Natural killer cell treated with Interleukin-12 subunit alpha and Interleukin-12 subunit beta and Interleukin-15 and Interleukin-18, amount 100 ng/mL, for 72 hours (primary cell): ENCODE measurements around the gene PRPH. TPM values are rescaled to one million over a fixed set of nuclear protein-coding genes. Genes with fewer than 3 reads are reported as not detected.

ENCODE experiments used
- ATAC-seq, 2 donors: fragments of 150-1000 bp; cut with Tn5 transposase in 1 of 2; sonication (Bioruptor Pico), chemical (Tn5 transposase) in 1 of 2; 2 replicates each; pipeline ENCODE4 v1.10.0; 2021
- DNase-seq: peaks from one replicate; pipeline ENCODE4 v3.0.0; 2022; ENCODE audit warnings: low spot score
- H3K27ac Mint-ChIP-seq, 2 donors: 1 replicate in 1 of 2; 2 replicates in 1 of 2; pipeline ENCODE4 v1.8.0; 2022; ENCODE audit warnings: mixed read lengths in 2 of 2, mild to moderate bottlenecking in 1 of 2, moderate library complexity in 1 of 2
- H3K27me3 Mint-ChIP-seq, 2 donors: 1 replicate in 1 of 2; 2 replicates in 1 of 2; pipeline ENCODE4 v1.8.0; 2022; ENCODE audit warnings: mixed read lengths in 2 of 2
- H3K36me3 Mint-ChIP-seq: one replicate; pipeline ENCODE4 v1.8.0; 2022; ENCODE audit warnings: mixed read lengths
- H3K4me1 Mint-ChIP-seq, 2 donors: 1 replicate in 1 of 2; 2 replicates in 1 of 2; pipeline ENCODE4 v1.8.0; 2022; ENCODE audit warnings: low read depth in 2 of 2, mixed read lengths in 2 of 2, mild to moderate bottlenecking in 1 of 2
- H3K4me3 Mint-ChIP-seq: one replicate; pipeline ENCODE4 v1.8.0; 2022; ENCODE audit warnings: mixed read lengths
- H3K9me3 Mint-ChIP-seq: 2 replicates; pipeline ENCODE4 v1.8.0; 2022; ENCODE audit warnings: mixed read lengths
- total RNA-seq, 2 donors: library from RNA; stranded (reverse); gene quantifications; one replicate each; pipeline ENCODE4 v1.2.3, GENCODE V29; 2022

Gene PRPH
- total RNA-seq, 2 donors from 2014 or later, result not detected

- H3K9me3 Mint-ChIP-seq, result no peaks in the 10 kb centered on the region
- ATAC-seq (no peak), DNase-seq (no peak)
- peaks cover 54 to 62% of the 10 kb centered on the region in 2 donors for H3K27me3 Mint-ChIP-seq
- no peak overlapping the region for H3K4me3 Mint-ChIP-seq
- peaks cover 11 to 20% of the 10 kb centered on the region in 2 donors for H3K4me1 Mint-ChIP-seq
- H3K27ac Mint-ChIP-seq, result no peak overlapping the region
- H3K36me3 Mint-ChIP-seq, result no peaks in the 10 kb centered on the region
Observed at GRCh38 chr12:49335955-49336644, 41.2 kb downstream of the PRPH start.

GRCh38 chr12:49336645-49337584, 42.0 kb downstream of the PRPH start, which contains the start of gene C1QL4:
C1QL4 (minus strand) TSS chr12:49337188; CDS start chr12:49336477, 711 bp downstream.
- H3K27ac Mint-ChIP-seq, result no peak within 1 kb of the TSS
- peak; percentile 87 to 92 for ATAC-seq
- peaks cover 11 to 20% of the 10 kb centered on the region in 2 donors for H3K4me1 Mint-ChIP-seq
- H3K27me3 Mint-ChIP-seq, result peaks cover 54 to 62% of the 10 kb centered on the region in 2 donors
- DNase-seq, result peak; percentile 86
- H3K36me3 Mint-ChIP-seq, result no peaks in the 10 kb centered on the region
- H3K4me3 Mint-ChIP-seq, result peak within 1 kb of the TSS; percentile 45
- no peaks in the 10 kb centered on the region for H3K9me3 Mint-ChIP-seq

DNA sequence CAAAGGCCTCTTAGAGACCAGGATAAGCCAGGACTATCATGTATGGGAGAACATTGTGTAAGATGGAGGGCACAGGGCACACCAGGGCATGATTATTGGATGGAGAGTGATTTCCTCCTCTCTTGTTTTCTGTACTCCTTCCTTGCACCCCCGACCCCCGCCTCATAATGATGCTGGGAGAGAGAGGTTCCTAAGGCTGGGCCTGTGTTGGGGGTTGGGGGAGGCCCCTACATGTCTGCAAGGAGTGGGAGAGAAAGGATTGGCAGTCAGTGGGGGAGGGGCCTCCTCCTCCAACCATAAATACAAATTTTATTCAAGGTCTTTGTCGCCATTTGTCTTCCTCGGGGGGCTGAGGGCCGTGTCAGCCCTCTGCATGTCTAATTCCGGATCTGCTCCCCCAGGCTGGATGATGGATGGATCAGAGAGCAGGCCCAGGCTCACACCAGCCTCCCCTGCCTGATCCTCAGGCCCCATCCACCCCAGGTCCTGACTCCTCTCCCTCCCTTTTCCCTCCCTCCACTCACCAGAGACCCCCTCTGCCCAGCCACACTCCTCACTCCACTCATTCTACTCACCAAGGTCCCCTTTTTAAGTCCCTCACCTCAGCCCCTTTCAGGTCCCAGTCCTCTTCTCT, 44.0 kb downstream of the PRPH start:
- H3K4me1 Mint-ChIP-seq, result peaks cover 23% of the 10 kb centered on the region in 2 donors
- H3K27me3 Mint-ChIP-seq, result peaks cover 48 to 60% of the 10 kb centered on the region in 2 donors
- DNase-seq (no peak), ATAC-seq (no peak)
- H3K9me3 Mint-ChIP-seq, result no peaks in the 10 kb centered on the region
- H3K27ac Mint-ChIP-seq, result no peak overlapping the region
- no peak overlapping the region for H3K4me3 Mint-ChIP-seq
- no peaks in the 10 kb centered on the region for H3K36me3 Mint-ChIP-seq

- H3K4me3 Mint-ChIP-seq, result no peak overlapping the region
- no peaks in the 10 kb centered on the region for H3K9me3 Mint-ChIP-seq
- no peak for ATAC-seq
- H3K27ac Mint-ChIP-seq, result no peak overlapping the region
- no peak for DNase-seq
- H3K4me1 Mint-ChIP-seq, result peaks cover 24 to 26% of the 10 kb centered on the region in 2 donors
- peaks cover 47 to 62% of the 10 kb centered on the region in 2 donors for H3K27me3 Mint-ChIP-seq
- H3K36me3 Mint-ChIP-seq, result no peaks in the 10 kb centered on the region
Observed at GRCh38 chr12:49339464-49339861, 44.5 kb downstream of the PRPH start.

- no peak overlapping the region for H3K27ac Mint-ChIP-seq
- H3K36me3 Mint-ChIP-seq, result no peaks in the 10 kb centered on the region
- peaks cover 21 to 26% of the 10 kb centered on the region in 2 donors for H3K4me1 Mint-ChIP-seq
- no peak overlapping the region for H3K4me3 Mint-ChIP-seq
- no peaks in the 10 kb centered on the region for H3K9me3 Mint-ChIP-seq
- ATAC-seq (no peak), DNase-seq (no peak)
- H3K27me3 Mint-ChIP-seq, result peaks cover 40 to 59% of the 10 kb centered on the region in 2 donors
Observed at GRCh38 chr12:49340095-49340870, 45.3 kb downstream of the PRPH start.

DNA sequence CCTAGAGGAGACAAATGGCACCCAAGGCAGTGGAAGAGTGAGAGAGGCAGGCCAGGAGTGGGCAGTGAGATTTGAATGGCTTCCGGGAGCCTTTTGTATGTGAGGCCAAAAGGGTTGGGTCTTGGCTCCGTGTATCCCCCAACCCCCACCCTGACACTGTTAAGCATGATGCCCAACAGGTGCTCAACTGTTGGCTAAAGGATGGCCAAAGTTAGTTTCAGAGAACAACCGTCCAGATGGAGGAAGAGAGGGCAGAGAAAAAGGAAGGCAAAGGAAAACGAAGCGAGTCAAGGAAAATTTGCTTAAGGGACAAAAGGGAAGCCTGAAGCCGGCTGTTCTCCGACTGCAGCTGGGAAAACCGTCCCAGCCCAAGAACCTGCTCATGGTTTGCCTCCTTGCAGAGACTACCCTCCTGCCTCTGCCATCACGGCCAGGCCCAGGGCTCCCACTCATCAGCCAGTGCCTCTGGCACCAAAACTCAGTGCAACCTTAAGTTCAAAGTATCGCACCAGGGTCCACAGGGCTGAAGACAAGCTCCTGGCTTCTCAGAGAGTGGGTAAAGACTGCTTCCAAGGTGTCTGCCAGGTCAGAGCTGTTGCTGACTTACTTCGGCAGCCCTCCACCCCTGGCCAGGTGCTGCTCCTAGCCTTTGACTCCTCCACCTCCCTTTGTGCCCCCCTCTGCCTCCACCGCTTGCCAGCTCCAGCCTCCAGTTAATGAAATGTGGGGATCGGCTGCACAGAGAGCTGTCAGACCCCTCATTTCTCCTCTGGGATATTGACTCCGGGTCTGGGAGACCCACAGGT, 46.2 kb downstream of the PRPH start:
- Mint-ChIP-seq H3K9me3 (no peaks in the 10 kb centered on the region), H3K27ac (no peak overlapping the region), H3K36me3 (no peaks in the 10 kb centered on the region), H3K4me1 (peaks cover 26 to 29% of the 10 kb centered on the region in 2 donors), H3K4me3 (no peak overlapping the region), H3K27me3 (peaks cover 34 to 59% of the 10 kb centered on the region in 2 donors)
- DNase-seq (no peak), ATAC-seq (no peak)

DNA sequence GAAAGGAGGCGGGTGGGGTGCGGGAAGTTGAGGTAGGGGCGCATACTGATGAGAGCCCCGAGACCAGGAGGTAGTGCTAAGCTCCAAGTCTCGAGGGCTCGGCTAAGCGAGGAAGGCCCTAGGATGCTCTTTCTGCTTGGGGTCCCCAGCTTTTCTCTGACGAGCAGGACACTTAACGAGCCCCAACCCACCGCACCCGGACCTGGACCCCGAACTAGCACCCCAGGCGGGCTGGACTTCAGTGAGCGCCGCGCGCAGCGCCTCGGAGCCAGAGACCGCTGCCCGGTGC, 46.8 kb downstream of the PRPH start:
- Mint-ChIP-seq H3K9me3 (no peaks in the 10 kb centered on the region), H3K4me1 (peaks cover 29 to 34% of the 10 kb centered on the region in 2 donors), H3K27me3 (peaks cover 39 to 64% of the 10 kb centered on the region in 2 donors), H3K27ac (no peak overlapping the region), H3K36me3 (no peaks in the 10 kb centered on the region), H3K4me3 (no peak overlapping the region)
- no peak for DNase-seq
- no peak for ATAC-seq

DNA sequence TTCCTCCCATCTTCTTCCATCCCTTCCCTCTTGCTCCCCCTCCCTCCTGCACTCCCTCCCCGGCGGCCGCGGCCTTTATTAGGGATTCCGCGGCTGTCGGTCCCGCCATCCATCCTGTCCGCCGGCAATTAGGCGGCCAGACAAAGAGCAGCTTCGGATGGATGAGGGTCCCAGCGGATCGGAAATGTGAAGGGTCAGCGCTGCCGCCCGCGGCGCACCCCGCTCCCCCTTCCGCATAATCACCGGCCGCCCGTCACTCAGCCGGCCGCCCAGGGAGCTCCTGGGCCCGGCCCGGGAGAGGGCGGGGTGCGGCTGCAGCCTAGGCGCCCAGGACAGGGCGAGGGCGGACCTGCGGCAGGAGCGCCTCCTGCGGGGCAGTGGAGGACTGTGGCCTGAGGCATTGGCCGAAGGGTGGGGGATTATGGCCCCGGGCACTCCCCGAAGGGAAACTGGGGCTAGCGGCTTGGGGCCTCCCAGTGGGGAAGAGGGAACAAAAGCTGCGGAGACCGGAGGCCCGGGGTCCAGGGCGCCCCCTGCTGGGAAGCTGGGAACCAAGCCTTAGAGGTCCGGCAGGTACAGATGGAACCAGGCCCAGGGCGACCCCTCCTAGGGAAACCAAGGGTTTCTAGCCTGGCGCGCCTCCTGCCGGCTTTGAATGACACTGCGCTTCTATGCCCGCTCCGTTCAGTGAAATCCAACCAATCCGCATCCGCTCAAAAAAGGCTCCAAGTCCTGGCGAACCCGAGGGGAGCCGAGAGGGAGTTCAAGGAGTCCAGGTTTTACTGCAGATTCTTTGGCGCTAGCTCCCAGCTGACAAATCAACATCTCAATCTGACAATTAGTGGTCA, 47.3 kb downstream of the PRPH start:
- H3K4me3 Mint-ChIP-seq, result peak overlapping the region; percentile 26
- peak; percentile 81 for DNase-seq
- H3K27ac Mint-ChIP-seq, result no peak overlapping the region
- ATAC-seq, result peak; percentile 84 to 89
- H3K4me1 Mint-ChIP-seq, result peaks cover 30 to 34% of the 10 kb centered on the region in 2 donors
- peaks cover 36 to 64% of the 10 kb centered on the region in 2 donors for H3K27me3 Mint-ChIP-seq
- no peaks in the 10 kb centered on the region for H3K9me3 Mint-ChIP-seq
- H3K36me3 Mint-ChIP-seq, result no peaks in the 10 kb centered on the region

DNA sequence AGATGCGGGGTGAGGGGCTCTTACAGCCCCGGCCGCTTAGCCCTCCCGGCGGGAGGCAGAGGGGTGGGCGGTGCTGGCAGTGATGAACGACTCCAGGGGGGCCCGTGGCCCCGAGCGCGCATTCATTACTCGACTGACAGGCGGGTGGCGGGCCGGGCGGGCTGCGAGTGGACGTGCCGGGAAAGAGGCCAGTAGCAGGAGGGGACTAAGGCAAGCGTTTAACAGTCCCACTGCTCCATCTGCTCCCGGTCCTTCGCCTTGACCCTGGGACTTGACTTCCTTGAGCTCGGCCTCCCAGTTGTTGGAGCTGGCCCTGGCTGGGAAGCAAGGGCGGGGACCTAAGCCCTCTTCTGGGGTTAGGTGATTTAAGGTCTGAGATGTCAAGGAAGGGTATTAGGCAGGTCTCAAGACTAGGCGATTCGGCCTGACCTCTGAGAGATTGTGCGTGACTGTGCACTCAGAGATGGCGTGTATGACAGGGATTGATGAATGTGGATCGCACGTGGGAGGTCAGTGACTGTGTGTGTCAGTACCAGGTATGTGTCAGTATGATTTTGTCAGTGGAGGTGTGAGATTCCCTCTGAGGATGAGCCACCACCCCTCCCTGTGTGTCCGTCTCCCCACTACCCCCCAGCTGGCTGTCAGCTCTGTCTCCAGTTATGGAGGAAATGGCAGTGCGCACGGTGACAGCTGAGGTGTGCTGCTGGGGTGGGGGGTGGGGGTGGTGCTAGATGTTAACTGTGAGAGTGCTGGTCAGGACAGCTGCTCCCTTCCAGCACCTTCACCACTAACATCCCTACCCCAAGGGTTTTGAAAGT, 48.2 kb downstream of the PRPH start:
- H3K27me3 Mint-ChIP-seq, result peaks cover 29 to 56% of the 10 kb centered on the region in 2 donors
- no peaks in the 10 kb centered on the region for H3K9me3 Mint-ChIP-seq
- H3K27ac Mint-ChIP-seq, result no peak overlapping the region
- peaks cover 25 to 29% of the 10 kb centered on the region in 2 donors for H3K4me1 Mint-ChIP-seq
- DNase-seq (no peak), ATAC-seq (peak in 1 of 2 donors; percentile 46)
- H3K36me3 Mint-ChIP-seq, result no peaks in the 10 kb centered on the region
- H3K4me3 Mint-ChIP-seq, result peak overlapping the region; percentile 26

DNA sequence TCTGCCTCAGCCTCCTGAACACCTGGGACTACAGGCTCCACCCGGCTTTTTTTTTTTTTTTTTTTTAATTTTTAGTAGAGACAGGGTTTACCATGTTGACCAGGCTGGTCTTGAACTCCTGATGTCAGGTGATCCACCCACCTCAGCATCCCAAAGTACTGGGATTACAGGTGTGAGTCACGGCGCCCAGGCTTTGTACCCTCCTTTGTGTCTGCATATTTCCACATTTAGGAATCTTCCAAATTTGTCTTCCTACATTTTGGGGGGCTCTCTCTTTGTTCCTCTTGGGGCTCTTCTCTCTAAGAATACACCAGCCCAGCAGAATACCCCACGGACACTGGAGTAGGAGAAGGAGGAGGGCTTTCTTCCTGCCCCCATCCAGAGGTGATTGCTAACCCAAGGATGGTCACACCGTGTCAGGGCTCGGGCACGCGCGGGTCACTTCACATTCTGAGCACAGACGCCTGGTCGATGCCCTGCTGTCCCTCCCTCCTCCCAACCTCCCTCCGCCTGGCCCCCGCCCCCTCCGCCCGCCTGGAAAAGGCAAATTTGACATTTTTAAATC, 49.6 kb downstream of the PRPH start:
- Mint-ChIP-seq H3K27ac (no peak overlapping the region), H3K4me3 (no peak overlapping the region), H3K27me3 (peaks cover 25 to 57% of the 10 kb centered on the region in 2 donors), H3K9me3 (no peaks in the 10 kb centered on the region), H3K4me1 (peaks cover 25 to 29% of the 10 kb centered on the region in 2 donors), H3K36me3 (no peaks in the 10 kb centered on the region)
- no peak for DNase-seq
- ATAC-seq, result no peak
